Transverse colon (tissue), 4 donors: ENCODE measurements around the gene PARPBP. TPM values are rescaled to one million over a fixed set of nuclear protein-coding genes. Genes with fewer than 3 reads are reported as not detected.

Source experiments
- DNase-seq: peaks from one replicate; pipeline ENCODE4 v3.0.0-alpha.2; 2019
- H3K27ac ChIP-seq, 4 donors: fragments of 200-600 bp; sonication (generic); 2 replicates each; pipeline ENCODE4 v1.5.1; 2016 to 2018; ENCODE audit warnings: inconsistent platforms in 4 of 4
- H3K27me3 ChIP-seq: fragments of 200-600 bp; sonication (generic); 2 replicates; pipeline ENCODE4 v1.5.1; 2017; ENCODE audit warnings: inconsistent platforms
- H3K36me3 ChIP-seq, 4 donors: fragments of 200-600 bp; sonication (generic); 2 replicates each; pipeline ENCODE4 v1.5.1; 2017 to 2019; ENCODE audit warnings: inconsistent platforms in 4 of 4
- H3K4me1 ChIP-seq, 4 donors: fragments of 200-600 bp; sonication (generic); 2 replicates each; pipeline ENCODE4 v1.5.1; 2017 to 2020; ENCODE audit warnings: inconsistent platforms in 4 of 4
- H3K4me3 ChIP-seq, 4 donors: fragments of 200-600 bp; sonication (generic); 1 replicate in 1 of 4; 2 replicates in 3 of 4; pipeline versions ENCODE4 v1.5.1 to v1.6.1; 2017 to 2019; ENCODE audit warnings: inconsistent platforms in 4 of 4
- H3K9me3 ChIP-seq, 2 donors: fragments of 200-600 bp; sonication (generic); 2 replicates each; pipeline ENCODE4 v1.5.1; 2017 to 2019; ENCODE audit warnings: inconsistent platforms in 2 of 2
- CTCF ChIP-seq, 5 experiments: fragments of 200-600 bp in 3 of 5; fragments of 450-650 bp in 2 of 5; sonication (generic) in 3 of 5; IDR thresholded peaks; 1 replicate in 2 of 5; 2 replicates in 3 of 5; pipeline ENCODE4 v1.5.1; 2016 to 2017; ENCODE audit warnings: antibody characterized with exemption in 5 of 5, inconsistent platforms in 3 of 5, mild to moderate bottlenecking in 2 of 5, moderate library complexity in 1 of 5
- EP300 ChIP-seq: sonication (generic); formaldehyde crosslinking; IDR thresholded peaks from one replicate; pipeline ENCODE4 v1.6.1; 2017; ENCODE audit warnings: antibody characterized with exemption, low read depth
- POLR2A ChIP-seq: fragments of 450-650 bp; IDR thresholded peaks from one replicate; pipeline ENCODE4 v1.6.1; 2016; ENCODE audit warnings: antibody characterized with exemption, mild to moderate bottlenecking, moderate library complexity
- POLR2AphosphoS5 ChIP-seq, 3 donors: sonication (generic); formaldehyde crosslinking; IDR thresholded peaks; one replicate each; pipeline ENCODE4 v1.6.1; 2016; ENCODE audit warnings: antibody characterized with exemption in 3 of 3
- WGBS, 2 donors: methylation state at CpG; one replicate each; pipeline ENCODE4 v1.1.5; 2018; ENCODE audit warnings: low coverage in 1 of 2; 5-methylcytosine and 5-hydroxymethylcytosine counted together
- in situ Hi-C, 4 donors: fragments of 200-750 bp; cut with MboI; loops; one replicate each; pipeline versions ENCODE4 v1.15.0 to v1.15.1; 2017; ENCODE audit warnings: low sequenced_read_pairs in 3 of 4, low pct_ligation_motif_present in 1 of 4, low pct_unique_long_range_greater_than_20kb in 1 of 4
- intact Hi-C: fragments of 100-400 bp; cut with DNase I; formaldehyde crosslinking; loops from one replicate; pipeline ENCODE4 v1.15.1; 2023; ENCODE audit warnings: low total_unique reads
- total RNA-seq, 4 donors: library from RNA; depleted of rRNA; stranded (reverse); fragments of >200 nt; gene quantifications; one replicate each; pipeline ENCODE4 v1.1.0, GENCODE V29; 2016

The PARPBP gene
- total RNA-seq, 4 donors from 2014 or later = 1.2 to 4.1 (median 2.4) TPM

- H3K9me3 ChIP-seq = no peaks in the 10 kb centered on the region
- no peaks in the 10 kb centered on the region for H3K27me3 ChIP-seq
- no peak overlapping the region for H3K4me3 ChIP-seq
- H3K27ac ChIP-seq = no peak overlapping the region
- no peaks in the 10 kb centered on the region for H3K4me1 ChIP-seq
- intact Hi-C loops = no loop called here
- WGBS, 2 donors = 95% methylated on average over 1 of the region's 1 CpG
- TF ChIP-seq CTCF (IDR thresholded peaks at IDR 0.05) (no peak), POLR2A (no peak), EP300 (no peak), POLR2AphosphoS5 (IDR thresholded peaks at IDR 0.05) (no peak)
- in situ Hi-C loops = no loop called here
- no peaks in the 10 kb centered on the region for H3K36me3 ChIP-seq
- no peak for DNase-seq
Measured at GRCh38 chr12:102163383-102163782, 43.4 kb downstream of the PARPBP start.

- Histone ChIP-seq H3K4me3 (no peak overlapping the region), H3K27me3 (no peaks in the 10 kb centered on the region), H3K9me3 (no peaks in the 10 kb centered on the region), H3K4me1 (no peaks in the 10 kb centered on the region), H3K36me3 (no peaks in the 10 kb centered on the region), H3K27ac (no peak overlapping the region)
- in situ Hi-C loops = no loop called here
- no peak for DNase-seq
- intact Hi-C loops = no loop called here
- TF ChIP-seq CTCF (IDR thresholded peaks at IDR 0.05) (no peak), EP300 (no peak), POLR2A (no peak), POLR2AphosphoS5 (IDR thresholded peaks at IDR 0.05) (no peak)
Measured at GRCh38 chr12:102167821-102168604, 48.0 kb downstream of the PARPBP start.

GRCh38 chr12:102169922-102170621 is 50.1 kb downstream of the PARPBP start:
- DNase-seq = no peak
- in situ Hi-C loops = no loop called here
- WGBS, 2 donors = 95 to 100% methylated on average over 2 of the region's 2 CpGs

GRCh38 chr12:102171951-102172350 is 52.0 kb downstream of the PARPBP start:
- intact Hi-C loops (no loop called here), in situ Hi-C loops (no loop called here)
- Histone ChIP-seq H3K4me1 (no peaks in the 10 kb centered on the region), H3K27ac (no peak overlapping the region), H3K27me3 (no peaks in the 10 kb centered on the region), H3K4me3 (no peak overlapping the region), H3K36me3 (no peaks in the 10 kb centered on the region), H3K9me3 (no peaks in the 10 kb centered on the region)
- TF ChIP-seq CTCF (IDR thresholded peaks at IDR 0.05) (no peak), EP300 (no peak), POLR2AphosphoS5 (IDR thresholded peaks at IDR 0.05) (no peak), POLR2A (no peak)
- DNase-seq = no peak

More at GRCh38 chr12:102169922-102170621, 50.1 kb downstream of the PARPBP start:
- TF ChIP-seq EP300 = no peak
- no peak for TF ChIP-seq POLR2AphosphoS5 (IDR thresholded peaks at IDR 0.05)
- TF ChIP-seq POLR2A = no peak
- TF ChIP-seq CTCF (IDR thresholded peaks at IDR 0.05) = peak; percentile 38 to 62 (median 49)
- no peak overlapping the region for H3K27ac ChIP-seq
- H3K4me1 ChIP-seq = no peaks in the 10 kb centered on the region
- intact Hi-C loops = no loop called here
- no peak overlapping the region for H3K4me3 ChIP-seq
- H3K36me3 ChIP-seq = no peaks in the 10 kb centered on the region
- no peaks in the 10 kb centered on the region for H3K27me3 ChIP-seq
- H3K9me3 ChIP-seq = no peaks in the 10 kb centered on the region
